Activated naive CD8-positive, alpha-beta T cell treated with anti-CD3 and anti-CD28 coated beads, Interleukin-2, amount 10 ng/mL, durations not matched to agents 7 days and 5 days (primary cell): Measurements from ENCODE around the gene DTX4. TPM values are rescaled to one million over a fixed set of nuclear protein-coding genes. Genes with fewer than 3 reads are reported as not detected.

Experiments
- ATAC-seq: fragments of 150-1000 bp; cut with Tn5 transposase; one replicate; pipeline ENCODE4 v1.10.0; 2021; ENCODE audit warnings: low read depth, moderate library complexity
- POLR2A ChIA-PET: fragments of 350-600 bp; sonication (Branson Sonifier 250); formaldehyde crosslinking; loops from one replicate; lab custom pipeline; 2021; ENCODE audit warnings: antibody characterized with exemption; lab: Charles Lee
- DNase-seq: peaks from one replicate; pipeline ENCODE4 v3.0.0; 2021
- H3K27ac Mint-ChIP-seq: one replicate; pipeline ENCODE4 v1.8.0; 2022; ENCODE audit warnings: mild to moderate bottlenecking, mixed read lengths
- H3K27me3 Mint-ChIP-seq: one replicate; pipeline ENCODE4 v1.8.0; 2022; ENCODE audit warnings: mild to moderate bottlenecking, moderate library complexity, mixed read lengths
- H3K36me3 Mint-ChIP-seq: one replicate; pipeline ENCODE4 v1.8.0; 2021; ENCODE audit warnings: mild to moderate bottlenecking, mixed read lengths
- H3K4me1 Mint-ChIP-seq: one replicate; pipeline ENCODE4 v1.8.0; 2021; ENCODE audit warnings: mixed read lengths
- H3K4me3 Mint-ChIP-seq: one replicate; pipeline ENCODE4 v1.8.0; 2022; ENCODE audit warnings: mild to moderate bottlenecking, moderate library complexity, mixed read lengths
- H3K9me3 Mint-ChIP-seq: one replicate; pipeline ENCODE4 v1.8.0; 2021; ENCODE audit warnings: mixed read lengths
- total RNA-seq, 2 experiments: library from RNA; stranded (reverse); gene quantifications; one replicate each; pipeline ENCODE4 v1.2.3, GENCODE V29; 2021

The DTX4 gene
- total RNA-seq, 2 experiments from 2014 or later = 0.47 to 0.94 TPM

- H3K36me3 Mint-ChIP-seq = no peaks in the 10 kb centered on the region
- peaks cover 9% of the 10 kb centered on the region for H3K27me3 Mint-ChIP-seq
- H3K4me1 Mint-ChIP-seq = peaks cover 10% of the 10 kb centered on the region
- H3K4me3 Mint-ChIP-seq = no peak overlapping the region
- no peaks in the 10 kb centered on the region for H3K9me3 Mint-ChIP-seq
- ATAC-seq (no peak), DNase-seq (no peak)
- no peak overlapping the region for H3K27ac Mint-ChIP-seq
- POLR2A ChIA-PET = no interaction called here
Observed at GRCh38 chr11:59189986-59190385, 18.1 kb downstream of the DTX4 start.

- ATAC-seq = no peak
- no peak overlapping the region for H3K27ac Mint-ChIP-seq
- no peaks in the 10 kb centered on the region for H3K36me3 Mint-ChIP-seq
- POLR2A ChIA-PET = no interaction called here
- H3K9me3 Mint-ChIP-seq = no peaks in the 10 kb centered on the region
- peaks cover 10% of the 10 kb centered on the region for H3K4me1 Mint-ChIP-seq
- no peak for DNase-seq
- peaks cover 11% of the 10 kb centered on the region for H3K27me3 Mint-ChIP-seq
- no peak overlapping the region for H3K4me3 Mint-ChIP-seq
Observed at GRCh38 chr11:59191095-59191494, 19.2 kb downstream of the DTX4 start.

- DNase-seq (no peak), ATAC-seq (no peak)
- Mint-ChIP-seq H3K9me3 (no peaks in the 10 kb centered on the region), H3K4me1 (peaks cover 10% of the 10 kb centered on the region), H3K36me3 (no peaks in the 10 kb centered on the region), H3K27me3 (peaks cover 11% of the 10 kb centered on the region), H3K4me3 (no peak overlapping the region), H3K27ac (no peak overlapping the region)
- POLR2A ChIA-PET = no interaction called here
Observed at GRCh38 chr11:59191890-59192289, 20.0 kb downstream of the DTX4 start.

GRCh38 chr11:59192446-59193020, 20.6 kb downstream of the DTX4 start:
- Mint-ChIP-seq H3K27me3 (peaks cover 5% of the 10 kb centered on the region), H3K27ac (no peak overlapping the region), H3K36me3 (no peaks in the 10 kb centered on the region), H3K4me1 (peaks cover 10% of the 10 kb centered on the region), H3K9me3 (peaks cover 5% of the 10 kb centered on the region), H3K4me3 (no peak overlapping the region)
- DNase-seq (no peak), ATAC-seq (no peak)
- POLR2A ChIA-PET = no interaction called here

- H3K9me3 Mint-ChIP-seq = peaks cover 5% of the 10 kb centered on the region
- H3K4me1 Mint-ChIP-seq = peaks cover 7% of the 10 kb centered on the region
- POLR2A ChIA-PET = no interaction called here
- no peak for ATAC-seq
- H3K4me3 Mint-ChIP-seq = no peak overlapping the region
- H3K27me3 Mint-ChIP-seq = peaks cover 2% of the 10 kb centered on the region
- no peaks in the 10 kb centered on the region for H3K36me3 Mint-ChIP-seq
- no peak for DNase-seq
- no peak overlapping the region for H3K27ac Mint-ChIP-seq
Observed at GRCh38 chr11:59193587-59194130, 21.7 kb downstream of the DTX4 start.

- Mint-ChIP-seq H3K27me3 (peaks cover 3% of the 10 kb centered on the region), H3K4me1 (peaks cover 9% of the 10 kb centered on the region), H3K27ac (no peak overlapping the region), H3K36me3 (no peaks in the 10 kb centered on the region), H3K9me3 (peaks cover 5% of the 10 kb centered on the region), H3K4me3 (no peak overlapping the region)
- ATAC-seq (no peak), DNase-seq (no peak)
- POLR2A ChIA-PET = no interaction called here
Observed at GRCh38 chr11:59195586-59195985, 23.7 kb downstream of the DTX4 start.

GRCh38 chr11:59196777-59197176, 24.8 kb downstream of the DTX4 start:
- Mint-ChIP-seq H3K27me3 (peaks cover 3% of the 10 kb centered on the region), H3K36me3 (no peaks in the 10 kb centered on the region), H3K9me3 (peaks cover 5% of the 10 kb centered on the region), H3K4me1 (peaks cover 3% of the 10 kb centered on the region), H3K27ac (no peak overlapping the region), H3K4me3 (no peak overlapping the region)
- ATAC-seq (no peak), DNase-seq (no peak)
- POLR2A ChIA-PET = no interaction called here

- Mint-ChIP-seq H3K36me3 (no peaks in the 10 kb centered on the region), H3K27me3 (peaks cover 3% of the 10 kb centered on the region), H3K4me3 (no peak overlapping the region), H3K4me1 (peaks cover 3% of the 10 kb centered on the region), H3K9me3 (peaks cover 5% of the 10 kb centered on the region), H3K27ac (no peak overlapping the region)
- ATAC-seq = no peak
- no peak for DNase-seq
- POLR2A ChIA-PET = no interaction called here
Observed at GRCh38 chr11:59197991-59198390, 26.1 kb downstream of the DTX4 start.

- no peak for ATAC-seq
- Mint-ChIP-seq H3K36me3 (no peaks in the 10 kb centered on the region), H3K27ac (no peak overlapping the region), H3K9me3 (peaks cover 5% of the 10 kb centered on the region), H3K27me3 (peaks cover 3% of the 10 kb centered on the region), H3K4me1 (peaks cover 3% of the 10 kb centered on the region), H3K4me3 (no peak overlapping the region)
- DNase-seq = no peak
- POLR2A ChIA-PET = no interaction called here
Observed at GRCh38 chr11:59198726-59199125, 26.8 kb downstream of the DTX4 start.

- Mint-ChIP-seq H3K36me3 (no peaks in the 10 kb centered on the region), H3K27me3 (peaks cover 3% of the 10 kb centered on the region), H3K9me3 (peaks cover 5% of the 10 kb centered on the region), H3K4me3 (no peak overlapping the region), H3K27ac (no peak overlapping the region), H3K4me1 (peaks cover 3% of the 10 kb centered on the region)
- POLR2A ChIA-PET = no interaction called here
- no peak for ATAC-seq
- no peak for DNase-seq
Observed at GRCh38 chr11:59199546-59200422, 27.9 kb downstream of the DTX4 start.

GRCh38 chr11:59200423-59200746, 28.5 kb downstream of the DTX4 start:
- peaks cover 5% of the 10 kb centered on the region for H3K9me3 Mint-ChIP-seq
- no peak for DNase-seq
- peaks cover 3% of the 10 kb centered on the region for H3K27me3 Mint-ChIP-seq
- no peaks in the 10 kb centered on the region for H3K36me3 Mint-ChIP-seq
- no peak for ATAC-seq
- no peak overlapping the region for H3K4me3 Mint-ChIP-seq
- no peak overlapping the region for H3K27ac Mint-ChIP-seq
- peaks cover 3% of the 10 kb centered on the region for H3K4me1 Mint-ChIP-seq
- POLR2A ChIA-PET = no interaction called here

- Mint-ChIP-seq H3K27ac (no peak overlapping the region), H3K4me3 (no peak overlapping the region), H3K4me1 (peaks cover 3% of the 10 kb centered on the region), H3K36me3 (no peaks in the 10 kb centered on the region), H3K9me3 (peaks cover 5% of the 10 kb centered on the region), H3K27me3 (peaks cover 2% of the 10 kb centered on the region)
- POLR2A ChIA-PET = no interaction called here
- ATAC-seq (no peak), DNase-seq (no peak)
Observed at GRCh38 chr11:59201353-59201752, 29.4 kb downstream of the DTX4 start.

- Mint-ChIP-seq H3K9me3 (no peaks in the 10 kb centered on the region), H3K4me3 (no peak overlapping the region), H3K4me1 (peaks cover 9% of the 10 kb centered on the region), H3K36me3 (no peaks in the 10 kb centered on the region), H3K27me3 (peaks cover 12% of the 10 kb centered on the region), H3K27ac (no peak overlapping the region)
- POLR2A ChIA-PET = no interaction called here
- DNase-seq = no peak
- no peak for ATAC-seq
Observed at GRCh38 chr11:59204746-59205145, 32.8 kb downstream of the DTX4 start.

GRCh38 chr11:59205648-59206047, 33.7 kb downstream of the DTX4 start:
- no peak for ATAC-seq
- Mint-ChIP-seq H3K36me3 (no peaks in the 10 kb centered on the region), H3K4me3 (no peak overlapping the region), H3K27me3 (peaks cover 12% of the 10 kb centered on the region), H3K4me1 (peaks cover 7% of the 10 kb centered on the region), H3K9me3 (no peaks in the 10 kb centered on the region), H3K27ac (no peak overlapping the region)
- POLR2A ChIA-PET = no interaction called here
- no peak for DNase-seq
